Activated T-helper 1 cell treated with anti-CD3 and anti-CD28 coated beads, Interleukin-12 subunit alpha, Interleukin-12 subunit beta, Interleukin-2, Interleukin-4 antibody, amounts not matched to agents 30 ng/mL and 10 ng/mL and 1 ng/mL, durations not matched to agents 14 hours and 24 hours and 36 hours (primary cell): Measurements from ENCODE around the gene PATL1. TPM values are rescaled to one million over a fixed set of nuclear protein-coding genes. Genes with fewer than 3 reads are reported as not detected.
A peak's percentile ranks its signal among the peaks of the same experiment; 100 is the strongest.

ENCODE experiments used
- DNase-seq: peaks from one replicate; pipeline ENCODE4 v3.0.0; 2021; ENCODE audit warnings: low spot score
- H3K27ac Mint-ChIP-seq: one replicate; pipeline ENCODE4 v1.8.0; 2021; ENCODE audit warnings: mild to moderate bottlenecking, mixed read lengths
- H3K27me3 Mint-ChIP-seq: one replicate; pipeline ENCODE4 v1.8.0; 2022; ENCODE audit warnings: mild to moderate bottlenecking, moderate library complexity, mixed read lengths; ENCODE audit not compliant: insufficient read depth
- H3K36me3 Mint-ChIP-seq: one replicate; pipeline ENCODE4 v1.8.0; 2021; ENCODE audit warnings: low read depth, mixed read lengths
- H3K4me1 Mint-ChIP-seq: one replicate; pipeline ENCODE4 v1.8.0; 2021; ENCODE audit warnings: low read depth, mixed read lengths
- H3K4me3 Mint-ChIP-seq: one replicate; pipeline ENCODE4 v1.8.0; 2021; ENCODE audit warnings: mild to moderate bottlenecking, moderate library complexity, mixed read lengths
- H3K9me3 Mint-ChIP-seq: one replicate; pipeline ENCODE4 v1.8.0; 2021; ENCODE audit warnings: mixed read lengths
- intact Hi-C: fragments of 100-400 bp; cut with micrococcal nuclease; formaldehyde crosslinking; loops from one replicate; pipeline ENCODE4 v1.15.1; 2024
- total RNA-seq: library from RNA; stranded (reverse); gene quantifications from 2 replicates; pipeline ENCODE4 v1.2.3, GENCODE V29; 2022

PATL1 gene
- total RNA-seq, 1 donor from 2014 or later, result 68.7 TPM

DNA sequence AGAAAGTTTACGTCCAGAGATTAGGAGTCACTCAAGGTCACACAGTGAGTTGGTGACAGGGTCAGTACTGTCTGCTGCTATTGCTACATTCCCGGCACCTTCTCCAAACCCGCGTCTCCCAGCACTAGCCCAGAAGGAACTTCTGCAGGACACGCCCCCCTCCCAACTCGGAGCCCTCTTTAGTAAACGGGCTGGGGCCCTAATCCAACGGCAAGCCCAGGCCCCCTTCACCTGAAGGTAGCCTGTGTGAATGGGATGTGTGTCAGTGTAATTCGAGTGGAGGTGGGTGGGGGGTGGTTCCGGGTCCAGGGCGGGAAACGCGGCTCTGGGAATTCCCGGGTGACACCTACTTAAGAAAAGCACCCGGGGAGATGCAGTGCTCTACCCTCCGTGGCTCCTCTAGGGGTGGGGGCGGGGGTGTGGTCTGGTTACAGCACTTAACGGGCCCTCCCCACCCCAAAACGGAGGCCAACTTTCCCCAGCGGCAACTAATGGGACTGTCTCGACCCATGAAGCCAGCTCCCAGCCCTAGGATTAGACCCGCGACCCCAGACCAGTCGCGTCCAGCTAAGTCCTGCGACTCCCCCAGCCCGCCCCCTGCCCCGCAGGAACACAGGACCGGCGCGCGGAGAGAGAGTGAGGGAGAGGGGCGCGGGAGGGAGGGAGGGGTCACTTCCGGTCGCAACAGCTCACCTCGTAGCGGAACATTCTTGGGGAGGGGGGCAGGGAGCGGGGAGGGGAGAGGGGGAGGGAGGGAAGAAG, 468 bp downstream of the PATL1 start:
- H3K9me3 Mint-ChIP-seq, result no peaks in the 10 kb centered on the region
- intact Hi-C loops, result loop anchor here (2.0 kb wide), 5 partner anchors 134 to 1928 kb away; partner anchors contain the start of genes FAM111A, FAM111B, SELENOH and ZFP91
- DNase-seq, result peak; percentile 38
- peak overlapping the region; percentile 92 for H3K27ac Mint-ChIP-seq
- H3K36me3 Mint-ChIP-seq, result peaks cover 35% of the 10 kb centered on the region
- H3K4me1 Mint-ChIP-seq, result peaks cover 53% of the 10 kb centered on the region
- peak overlapping the region; percentile 94 for H3K4me3 Mint-ChIP-seq
- H3K27me3 Mint-ChIP-seq, result no peaks in the 10 kb centered on the region

DNA sequence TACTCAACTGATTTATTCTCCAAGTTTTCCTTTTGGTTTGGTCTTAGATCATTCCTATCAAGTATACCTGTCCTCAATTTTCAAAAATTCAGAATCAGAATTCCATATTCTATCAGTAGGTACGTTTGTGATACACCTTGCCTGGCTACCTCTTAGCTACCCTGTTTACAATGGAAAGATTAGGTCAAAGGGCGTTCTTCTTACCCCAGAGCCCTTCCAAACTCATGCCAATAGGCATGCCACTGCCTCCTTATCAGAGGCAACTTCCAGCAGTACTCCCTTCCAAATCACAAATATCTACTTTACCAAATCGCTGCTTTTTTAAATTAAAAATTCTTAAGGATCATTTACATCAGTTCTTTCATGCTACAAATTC, 1.0 kb downstream of the PATL1 start:
- Mint-ChIP-seq H3K9me3 (no peaks in the 10 kb centered on the region), H3K4me1 (peaks cover 58% of the 10 kb centered on the region), H3K36me3 (peaks cover 35% of the 10 kb centered on the region), H3K27me3 (no peaks in the 10 kb centered on the region), H3K27ac (peak overlapping the region; percentile 92), H3K4me3 (peak overlapping the region; percentile 94)
- no peak for DNase-seq
- intact Hi-C loops, result loop anchor here (2.0 kb wide), 6 partner anchors 15 to 1927 kb away; partner anchors contain the start of genes FAM111A, FAM111B, SELENOH and ZFP91

DNA sequence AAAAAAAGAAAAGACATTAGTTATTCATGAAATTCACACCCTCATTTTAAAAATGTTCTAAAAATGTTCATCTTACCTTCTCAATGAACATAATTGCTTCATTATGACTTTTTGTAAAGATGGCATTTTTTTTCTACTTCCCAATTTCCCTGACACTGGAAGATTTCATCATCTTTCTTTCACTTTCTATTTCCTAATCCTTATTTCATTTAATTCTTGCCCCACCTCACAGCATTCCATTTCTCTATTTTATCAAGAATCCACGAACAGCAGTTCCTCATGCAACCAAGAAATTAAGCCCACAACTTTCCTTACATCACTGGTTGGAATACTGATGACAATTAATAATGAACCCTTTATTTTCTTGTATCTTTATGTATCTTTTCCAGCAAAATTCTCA, 1.9 kb downstream of the PATL1 start:
- H3K27ac Mint-ChIP-seq, result peak overlapping the region; percentile 59
- DNase-seq, result no peak
- peaks cover 58% of the 10 kb centered on the region for H3K4me1 Mint-ChIP-seq
- H3K27me3 Mint-ChIP-seq, result no peaks in the 10 kb centered on the region
- H3K9me3 Mint-ChIP-seq, result no peaks in the 10 kb centered on the region
- peaks cover 35% of the 10 kb centered on the region for H3K36me3 Mint-ChIP-seq
- intact Hi-C loops, result loop anchor here (2.0 kb wide), 1 partner anchor 14 kb away; no protein-coding TSS in a partner anchor
- H3K4me3 Mint-ChIP-seq, result peak overlapping the region; percentile 94

DNA sequence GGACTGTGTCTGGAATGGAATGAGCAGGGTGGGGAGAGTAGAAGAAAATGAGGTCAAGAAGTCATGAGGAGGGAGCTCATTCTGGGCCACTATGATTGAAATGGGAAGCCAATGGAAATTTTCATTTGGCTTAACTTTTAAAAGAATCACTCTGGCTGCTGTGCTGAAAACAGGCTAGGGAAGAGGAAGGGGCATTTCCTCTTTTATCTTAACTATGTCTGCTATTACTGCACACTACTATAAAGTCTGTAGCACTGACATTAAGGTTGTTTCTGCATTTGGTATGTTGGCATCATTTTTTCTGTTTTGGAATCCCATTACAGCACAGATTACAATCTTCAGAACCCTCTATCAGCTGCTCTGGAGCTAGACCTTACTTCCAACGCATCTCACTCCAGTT, 8.2 kb downstream of the PATL1 start:
- Mint-ChIP-seq H3K4me3 (peak overlapping the region; percentile 1), H3K27me3 (no peaks in the 10 kb centered on the region), H3K9me3 (no peaks in the 10 kb centered on the region), H3K4me1 (peaks cover 44% of the 10 kb centered on the region), H3K27ac (peak overlapping the region; percentile 69), H3K36me3 (peaks cover 47% of the 10 kb centered on the region)
- intact Hi-C loops, result no loop called here
- no peak for DNase-seq

DNA sequence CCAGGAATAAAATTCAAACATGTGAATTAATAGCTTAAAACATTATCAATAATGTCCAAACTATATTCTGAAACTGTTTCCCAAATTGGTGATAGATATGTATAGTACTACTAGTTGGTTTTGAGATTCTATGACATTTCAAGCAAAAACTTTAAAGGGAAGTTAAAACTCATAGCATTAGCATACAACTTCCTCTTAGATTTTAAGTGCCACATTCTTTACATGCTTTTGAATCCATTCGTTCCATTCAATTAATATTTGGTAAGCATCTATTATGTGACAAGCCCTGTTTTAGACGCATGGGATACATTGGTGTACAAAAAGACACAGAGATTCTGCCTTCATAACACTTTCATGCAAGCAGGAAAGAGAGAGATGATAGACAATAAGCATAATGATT, 8.9 kb downstream of the PATL1 start:
- intact Hi-C loops, result no loop called here
- Mint-ChIP-seq H3K4me3 (peak overlapping the region; percentile 1), H3K27me3 (no peaks in the 10 kb centered on the region), H3K27ac (peak overlapping the region; percentile 69), H3K36me3 (peaks cover 46% of the 10 kb centered on the region), H3K4me1 (peaks cover 38% of the 10 kb centered on the region), H3K9me3 (no peaks in the 10 kb centered on the region)
- DNase-seq, result no peak

DNA sequence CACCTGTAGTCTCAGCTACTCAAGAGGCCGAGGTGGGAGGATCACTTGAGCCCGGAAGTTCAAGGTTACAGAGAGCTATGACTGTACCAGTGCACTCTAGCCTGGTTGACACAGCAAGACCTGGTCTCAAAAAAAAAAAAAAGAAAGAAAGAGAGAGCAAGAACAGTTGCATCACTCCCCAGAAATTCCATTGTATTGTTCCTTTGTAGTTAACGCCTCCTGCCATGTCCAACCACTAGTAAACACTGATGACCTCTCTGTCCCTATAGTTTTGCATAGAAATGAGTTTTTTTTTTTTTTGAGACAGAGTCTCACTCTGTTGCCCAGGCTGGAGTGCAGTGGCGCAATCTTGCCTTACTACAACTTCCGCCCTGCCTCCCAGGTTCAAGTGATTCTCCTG, 10.8 kb downstream of the PATL1 start:
- no peak for DNase-seq
- H3K27ac Mint-ChIP-seq, result no peak overlapping the region
- intact Hi-C loops, result no loop called here
- H3K4me3 Mint-ChIP-seq, result no peak overlapping the region
- no peaks in the 10 kb centered on the region for H3K9me3 Mint-ChIP-seq
- no peaks in the 10 kb centered on the region for H3K27me3 Mint-ChIP-seq
- H3K4me1 Mint-ChIP-seq, result peaks cover 19% of the 10 kb centered on the region
- peaks cover 47% of the 10 kb centered on the region for H3K36me3 Mint-ChIP-seq

DNA sequence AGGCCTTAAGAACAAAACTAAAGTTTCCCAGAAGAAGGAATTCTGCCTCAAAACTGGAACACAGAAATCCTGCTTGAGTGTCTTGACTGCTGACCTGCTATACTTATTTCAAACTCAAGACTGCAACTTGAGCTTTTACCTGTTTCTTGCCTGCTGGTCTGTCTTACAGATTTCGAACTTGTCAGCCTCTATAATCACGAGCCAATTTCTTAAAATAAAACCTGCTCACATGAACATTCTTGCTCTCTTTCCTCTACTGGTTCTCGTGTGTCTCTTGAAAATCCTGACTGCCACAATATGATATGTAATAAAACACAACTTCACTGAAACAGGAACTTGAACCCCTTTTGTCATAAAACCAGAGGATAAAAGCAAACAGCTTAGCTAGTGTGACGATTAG, 13.9 kb downstream of the PATL1 start:
- Mint-ChIP-seq H3K4me3 (no peak overlapping the region), H3K9me3 (no peaks in the 10 kb centered on the region), H3K27ac (no peak overlapping the region), H3K36me3 (peaks cover 60% of the 10 kb centered on the region), H3K4me1 (peaks cover under 1% of the 10 kb centered on the region), H3K27me3 (no peaks in the 10 kb centered on the region)
- intact Hi-C loops, result no loop called here
- no peak for DNase-seq

DNA sequence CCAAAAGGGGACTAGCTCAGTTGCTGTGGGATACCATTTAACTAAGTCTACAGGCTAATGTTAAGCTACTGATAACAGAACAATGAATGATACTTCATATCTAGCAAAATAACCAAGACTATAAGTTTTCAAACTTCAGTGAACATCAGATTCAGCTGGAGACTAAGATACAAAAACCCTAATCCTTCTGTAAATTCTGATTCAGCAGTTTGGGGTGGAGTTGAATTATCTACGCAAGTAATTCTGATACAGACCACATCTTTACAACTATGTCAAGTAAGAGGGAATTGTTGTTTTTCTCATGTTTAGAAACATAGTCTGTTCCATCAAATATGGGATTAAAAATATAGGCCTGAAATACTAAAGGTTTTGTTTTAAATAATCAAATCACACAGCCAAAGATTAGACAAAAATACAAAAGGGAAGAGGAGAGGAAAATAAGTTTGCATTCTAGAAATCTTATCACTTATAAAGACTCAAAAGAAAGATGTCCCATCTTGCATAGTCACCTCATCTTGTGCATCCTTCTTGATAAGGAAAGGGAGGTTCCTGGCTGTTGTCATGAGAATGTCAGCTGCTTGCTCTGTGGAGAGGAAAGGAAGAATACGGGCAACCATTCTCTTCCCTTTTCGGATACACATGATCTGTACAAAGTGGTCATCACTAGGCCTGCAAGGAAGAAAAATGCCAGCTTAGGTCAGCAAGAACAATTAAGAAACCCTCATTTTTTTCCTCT, 21.4 kb downstream of the PATL1 start:
- no peaks in the 10 kb centered on the region for H3K4me1 Mint-ChIP-seq
- H3K36me3 Mint-ChIP-seq, result peaks cover 65% of the 10 kb centered on the region
- intact Hi-C loops, result no loop called here
- no peak overlapping the region for H3K27ac Mint-ChIP-seq
- no peaks in the 10 kb centered on the region for H3K27me3 Mint-ChIP-seq
- no peaks in the 10 kb centered on the region for H3K9me3 Mint-ChIP-seq
- H3K4me3 Mint-ChIP-seq, result no peak overlapping the region
- DNase-seq, result no peak

DNA sequence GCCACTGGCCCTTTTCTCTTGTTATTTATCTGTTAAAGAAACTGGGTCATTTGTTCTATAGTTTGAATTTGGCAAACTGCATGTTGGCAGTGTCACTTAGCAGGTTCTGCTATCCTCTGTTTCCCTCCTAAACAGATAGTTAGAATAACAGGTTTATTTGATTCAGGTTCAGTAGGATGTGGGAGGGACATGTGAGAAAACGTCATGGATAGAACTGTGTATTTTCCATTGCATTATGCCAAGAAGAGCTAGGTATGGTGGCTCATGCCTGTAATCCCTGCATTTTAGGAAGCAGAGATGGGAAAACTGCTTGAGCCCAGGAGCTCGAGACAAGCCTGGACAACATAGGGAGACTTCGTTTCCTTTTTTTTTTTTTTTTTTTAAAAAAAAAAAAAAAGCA, 24.3 kb downstream of the PATL1 start:
- no peak for DNase-seq
- H3K4me1 Mint-ChIP-seq, result no peaks in the 10 kb centered on the region
- H3K27ac Mint-ChIP-seq, result no peak overlapping the region
- no peak overlapping the region for H3K4me3 Mint-ChIP-seq
- intact Hi-C loops, result no loop called here
- no peaks in the 10 kb centered on the region for H3K27me3 Mint-ChIP-seq
- H3K9me3 Mint-ChIP-seq, result no peaks in the 10 kb centered on the region
- H3K36me3 Mint-ChIP-seq, result peaks cover 57% of the 10 kb centered on the region

DNA sequence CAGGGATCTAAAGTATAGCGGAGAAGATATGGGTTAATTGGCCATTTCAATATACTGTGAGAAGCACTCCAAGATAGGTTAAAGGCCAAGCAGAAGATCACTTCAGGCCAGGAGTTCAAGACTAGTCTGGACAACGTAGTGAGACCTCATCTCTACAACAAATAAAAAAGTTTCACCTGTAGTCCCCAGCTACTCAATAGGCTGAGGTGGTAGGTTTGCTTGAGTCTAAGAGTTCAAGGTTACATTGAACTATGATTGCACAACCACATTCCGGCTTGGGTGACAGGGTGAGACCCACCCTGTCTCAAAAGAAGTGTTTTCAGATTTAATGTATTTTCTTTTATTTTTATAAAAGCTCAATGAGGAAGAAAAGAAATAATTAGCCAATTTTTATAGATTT, 25.4 kb downstream of the PATL1 start:
- Mint-ChIP-seq H3K4me1 (no peaks in the 10 kb centered on the region), H3K36me3 (peaks cover 58% of the 10 kb centered on the region), H3K27ac (no peak overlapping the region), H3K9me3 (no peaks in the 10 kb centered on the region), H3K4me3 (no peak overlapping the region), H3K27me3 (no peaks in the 10 kb centered on the region)
- intact Hi-C loops, result no loop called here
- no peak for DNase-seq

DNA sequence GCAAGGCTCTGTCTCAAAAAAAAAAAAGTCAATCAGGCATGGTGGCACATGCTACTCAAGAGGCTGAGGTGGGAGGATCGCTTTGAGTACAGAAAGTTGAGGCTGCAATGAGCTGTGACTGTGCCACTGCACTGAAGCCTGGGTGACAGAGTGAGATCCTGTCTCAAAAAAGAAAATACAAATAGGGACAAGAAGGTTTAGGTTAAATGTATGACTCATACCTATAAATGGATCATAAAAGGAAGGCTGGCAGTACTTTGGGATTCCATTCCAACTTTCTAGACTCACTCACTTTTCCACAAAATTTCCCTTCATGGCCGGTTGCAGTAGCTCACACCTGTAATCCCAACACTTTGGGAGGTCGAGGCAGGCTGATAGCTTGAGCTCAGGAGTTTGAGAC, 27.7 kb downstream of the PATL1 start:
- Mint-ChIP-seq H3K27ac (no peak overlapping the region), H3K36me3 (peaks cover 64% of the 10 kb centered on the region), H3K9me3 (no peaks in the 10 kb centered on the region), H3K27me3 (no peaks in the 10 kb centered on the region), H3K4me1 (no peaks in the 10 kb centered on the region), H3K4me3 (no peak overlapping the region)
- no peak for DNase-seq
- intact Hi-C loops, result no loop called here

DNA sequence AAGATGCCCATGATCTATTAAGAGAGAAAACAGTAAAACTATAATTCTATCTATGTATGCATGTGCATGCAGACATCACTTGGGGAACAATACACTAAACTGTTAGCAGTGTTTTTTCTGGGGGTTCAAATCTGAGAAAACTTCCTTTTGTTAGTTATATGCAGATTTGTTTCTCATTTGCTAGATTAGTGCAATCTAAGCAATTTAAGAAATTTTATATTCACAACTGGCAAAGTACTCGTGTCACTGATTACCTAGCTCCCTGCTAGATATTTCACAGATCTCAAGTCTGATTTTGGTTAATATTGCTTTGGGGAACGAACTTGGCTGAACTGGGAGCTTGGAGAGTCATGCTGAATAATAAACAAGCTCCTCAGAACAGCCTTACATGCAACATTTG, 38.3 kb downstream of the PATL1 start:
- Mint-ChIP-seq H3K4me3 (no peak overlapping the region), H3K9me3 (no peaks in the 10 kb centered on the region), H3K36me3 (peaks cover 14% of the 10 kb centered on the region), H3K4me1 (no peaks in the 10 kb centered on the region), H3K27ac (no peak overlapping the region), H3K27me3 (no peaks in the 10 kb centered on the region)
- intact Hi-C loops, result no loop called here
- DNase-seq, result no peak

DNA sequence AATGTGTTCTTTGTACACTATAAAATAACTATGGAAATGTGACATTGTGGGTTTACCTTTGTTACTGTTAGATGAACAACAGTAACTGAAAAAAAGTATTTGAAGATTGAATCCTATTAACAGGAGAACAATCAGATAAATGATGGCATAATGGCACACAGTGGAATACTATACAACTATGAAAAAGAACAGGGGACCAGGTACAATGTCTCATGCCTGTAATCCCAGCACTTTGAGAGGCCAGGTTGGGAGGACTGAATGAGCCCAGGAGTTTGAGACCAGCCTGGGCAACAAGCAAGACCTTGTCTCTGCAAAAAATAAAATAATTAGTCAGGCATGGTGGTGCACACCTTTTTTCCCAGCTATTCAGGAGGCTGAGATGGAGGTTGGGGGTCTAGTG, 38.8 kb downstream of the PATL1 start:
- H3K4me1 Mint-ChIP-seq, result no peaks in the 10 kb centered on the region
- no peak for DNase-seq
- no peak overlapping the region for H3K4me3 Mint-ChIP-seq
- intact Hi-C loops, result no loop called here
- no peak overlapping the region for H3K27ac Mint-ChIP-seq
- H3K36me3 Mint-ChIP-seq, result peaks cover 14% of the 10 kb centered on the region
- H3K27me3 Mint-ChIP-seq, result no peaks in the 10 kb centered on the region
- H3K9me3 Mint-ChIP-seq, result no peaks in the 10 kb centered on the region
